Right cardiac atrium (tissue), 5 donors: Measurements from ENCODE around the gene IFT80. TPM values are rescaled to one million over a fixed set of nuclear protein-coding genes. Genes with fewer than 3 reads are reported as not detected.
"Not testable (repeated sequence)": the region's sequence is repeated elsewhere in the genome, so short reads cannot be mapped to it uniquely, and the experiment has no call there.

Experiments
- ATAC-seq, 2 donors: fragments of 200-7000 bp; cut with Tn5 transposase; one replicate each; pipeline versions ENCODE4 v1.8.0 to v1.9.1; 2020; ENCODE audit warnings: moderate library complexity in 2 of 2, mild to moderate bottlenecking in 1 of 2
- DNase-seq, 3 donors: peaks; one replicate each; pipeline ENCODE4 v3.0.0-alpha.2; 2020
- H3K27ac ChIP-seq: one replicate; pipeline ENCODE4 v1.5.1; 2013; ENCODE audit warnings: mild to moderate bottlenecking, low read length, control low read depth, moderate library complexity
- H3K27me3 ChIP-seq: one replicate; pipeline ENCODE4 v1.6.1; 2013; ENCODE audit not compliant: control insufficient read depth, insufficient read depth
- H3K4me1 ChIP-seq: one replicate; pipeline ENCODE4 v1.6.1; 2013; ENCODE audit warnings: low read length; ENCODE audit not compliant: control insufficient read depth, insufficient read depth
- H3K4me3 ChIP-seq: one replicate; pipeline ENCODE4 v1.5.1; 2013; ENCODE audit warnings: low read length, control low read depth
- H3K9me3 ChIP-seq: one replicate; pipeline ENCODE4 v1.6.1; 2013; ENCODE audit warnings: low read length; ENCODE audit not compliant: control insufficient read depth
- WGBS: extraction: QIAGEN DNeasy Blood & Tissue Kit; methylation state at CpG from one replicate; pipeline ENCODE4 v1.1.7; 2013; 5-methylcytosine and 5-hydroxymethylcytosine counted together
- intact Hi-C, 4 donors: fragments of 100-400 bp; cut with DNase I; formaldehyde crosslinking; loops; one replicate each; pipeline versions ENCODE4 v1.11.0 to v1.14.0; 2022 to 2023
- polyA plus RNA-seq: library from polyadenylated mRNA; stranded (reverse); fragments of 200-250 nt; gene quantifications from one replicate; pipeline ENCODE4 v1.2.3, GENCODE V29; 2013
- total RNA-seq, 4 donors: library from RNA; stranded (reverse); fragmentation: NEBNext Ultra II Directional; extraction: Animal tissue kit (Norgen Biotek cat#: 25700); gene quantifications; one replicate each; pipeline ENCODE4 v1.2.1, GENCODE V29; 2021
- donor health status: healthy with polysubstance abuse.
- donor health status: DM: no; HTN: yes; CAD: no.
- donor health status: DM: no; HTN: no; CAD: no.
- donor health status: DM: no; HTN: yes; CAD: no; lungs with severe emphysema.
- donor health status: DM: yes; HTN: yes; CAD: no.

IFT80 gene
- total and polyA plus RNA-seq, 5 donors = 8.8 to 20.2 (median 14.5) TPM

GRCh38 chr3:160378331-160379109 is 20.5 kb downstream of the IFT80 start:
- no peaks in the 10 kb centered on the region for H3K27me3 ChIP-seq
- H3K4me3 ChIP-seq = no peak overlapping the region
- no peak for DNase-seq
- intact Hi-C loops = no loop called here
- H3K27ac ChIP-seq = no peak overlapping the region
- no peaks in the 10 kb centered on the region for H3K4me1 ChIP-seq
- H3K9me3 ChIP-seq = no peaks in the 10 kb centered on the region
- peak in 1 of 2 donors; percentile 88 for ATAC-seq
- 96% methylated on average over 1 of the region's 1 CpG for WGBS

GRCh38 chr3:160376681-160377080 is 22.3 kb downstream of the IFT80 start:
- no peaks in the 10 kb centered on the region for H3K4me1 ChIP-seq
- DNase-seq = no peak
- ATAC-seq = no peak
- no peaks in the 10 kb centered on the region for H3K9me3 ChIP-seq
- 98% methylated on average over 2 of the region's 2 CpGs for WGBS
- intact Hi-C loops = no loop called here
- H3K27ac ChIP-seq = no peak overlapping the region
- no peaks in the 10 kb centered on the region for H3K27me3 ChIP-seq
- H3K4me3 ChIP-seq = no peak overlapping the region

- DNase-seq (no peak), ATAC-seq (no peak)
- Histone ChIP-seq H3K4me1 (no peaks in the 10 kb centered on the region), H3K27ac (no peak overlapping the region), H3K4me3 (no peak overlapping the region), H3K9me3 (no peaks in the 10 kb centered on the region), H3K27me3 (no peaks in the 10 kb centered on the region)
- intact Hi-C loops = no loop called here
- WGBS = 78% methylated on average over 1 of the region's 1 CpG
Observed at GRCh38 chr3:160374925-160375324, 24.1 kb downstream of the IFT80 start.

GRCh38 chr3:160374472-160374871 is 24.6 kb downstream of the IFT80 start:
- Histone ChIP-seq H3K9me3 (no peaks in the 10 kb centered on the region), H3K4me3 (no peak overlapping the region), H3K27me3 (no peaks in the 10 kb centered on the region), H3K4me1 (no peaks in the 10 kb centered on the region), H3K27ac (no peak overlapping the region)
- DNase-seq = no peak
- 88% methylated on average over 2 of the region's 2 CpGs for WGBS
- intact Hi-C loops = no loop called here
- ATAC-seq = no peak

GRCh38 chr3:160373655-160374054 is 25.4 kb downstream of the IFT80 start:
- intact Hi-C loops = no loop called here
- Histone ChIP-seq H3K4me1 (no peaks in the 10 kb centered on the region), H3K27ac (no peak overlapping the region), H3K9me3 (no peaks in the 10 kb centered on the region), H3K4me3 (no peak overlapping the region), H3K27me3 (no peaks in the 10 kb centered on the region)
- no peak for DNase-seq
- WGBS = 90% methylated on average over 2 of the region's 2 CpGs
- no peak for ATAC-seq

- ATAC-seq (no peak), DNase-seq (no peak)
- H3K27me3 ChIP-seq = no peaks in the 10 kb centered on the region
- no peak overlapping the region for H3K27ac ChIP-seq
- H3K4me1 ChIP-seq = no peaks in the 10 kb centered on the region
- intact Hi-C loops = no loop called here
- no peaks in the 10 kb centered on the region for H3K9me3 ChIP-seq
- no peak overlapping the region for H3K4me3 ChIP-seq
Observed at GRCh38 chr3:160372780-160373179, 26.2 kb downstream of the IFT80 start.

GRCh38 chr3:160370987-160371857 is 27.8 kb downstream of the IFT80 start:
- WGBS = 93% methylated on average over 6 of the region's 6 CpGs
- Histone ChIP-seq H3K27ac (no peak overlapping the region), H3K27me3 (no peaks in the 10 kb centered on the region), H3K9me3 (no peaks in the 10 kb centered on the region), H3K4me3 (no peak overlapping the region), H3K4me1 (no peaks in the 10 kb centered on the region)
- ATAC-seq (no peak), DNase-seq (no peak)
- intact Hi-C loops = no loop called here

- no peaks in the 10 kb centered on the region for H3K9me3 ChIP-seq
- intact Hi-C loops = no loop called here
- H3K4me3 ChIP-seq = no peak overlapping the region
- no peak for DNase-seq
- 92% methylated on average over 1 of the region's 1 CpG for WGBS
- no peaks in the 10 kb centered on the region for H3K27me3 ChIP-seq
- H3K27ac ChIP-seq = no peak overlapping the region
- no peak for ATAC-seq
- no peaks in the 10 kb centered on the region for H3K4me1 ChIP-seq
Observed at GRCh38 chr3:160369784-160370183, 29.2 kb downstream of the IFT80 start.

- Histone ChIP-seq H3K4me1 (no peaks in the 10 kb centered on the region), H3K27ac (no peak overlapping the region), H3K9me3 (no peaks in the 10 kb centered on the region), H3K4me3 (no peak overlapping the region), H3K27me3 (no peaks in the 10 kb centered on the region)
- DNase-seq = no peak
- intact Hi-C loops = no loop called here
- no peak for ATAC-seq
- 71% methylated on average over 2 of the region's 2 CpGs for WGBS
Observed at GRCh38 chr3:160368804-160369203, 30.2 kb downstream of the IFT80 start.

GRCh38 chr3:160365869-160366522 is 33.0 kb downstream of the IFT80 start:
- no peak overlapping the region for H3K4me3 ChIP-seq
- no peaks in the 10 kb centered on the region for H3K27me3 ChIP-seq
- H3K4me1 ChIP-seq = no peaks in the 10 kb centered on the region
- DNase-seq (no peak), ATAC-seq (no peak)
- H3K27ac ChIP-seq = no peak overlapping the region
- no peaks in the 10 kb centered on the region for H3K9me3 ChIP-seq
- 94% methylated on average over 1 of the region's 1 CpG for WGBS
- intact Hi-C loops = no loop called here

GRCh38 chr3:160362896-160363295 is 36.1 kb downstream of the IFT80 start:
- ATAC-seq, intact Hi-C loops: not testable (repeated sequence)
- 83% methylated on average over 2 of the region's 2 CpGs for WGBS

More at GRCh38 chr3:160362896-160363295, 36.1 kb downstream of the IFT80 start:
- H3K4me1 ChIP-seq, H3K4me3 ChIP-seq, H3K9me3 ChIP-seq, H3K27me3 ChIP-seq, DNase-seq, H3K27ac ChIP-seq: not testable (repeated sequence)
